K562 (cell line): ENCODE measurements around the gene DENND10. TPM values are rescaled to one million over a fixed set of nuclear protein-coding genes. Genes with fewer than 3 reads are reported as not detected.
A peak's percentile ranks its signal among the peaks of the same experiment; 100 is the strongest.

ENCODE experiments used
- ARID1B ChIP-seq: fragments of 450-650 bp; IDR thresholded peaks from 2 replicates; pipeline ENCODE4 v1.6.1; 2016; ENCODE audit warnings: antibody characterized with exemption, mild to moderate bottlenecking, inconsistent platforms
- BACH1 ChIP-seq: fragments of 200-800 bp; sonication (Bioruptor generic); IDR thresholded peaks from 2 replicates; pipeline ENCODE4 v1.6.1; 2016; ENCODE audit warnings: missing genetic modification characterization, missing compliant biosample characterization
- CAMTA2 ChIP-seq: fragments of 250-450 bp; sonication (Bioruptor Pico); conservative IDR thresholded peaks from 2 replicates; pipeline ENCODE4 v1.5.1; 2022
- CXXC5 ChIP-seq: fragments of 250-450 bp; sonication (Bioruptor Pico); IDR thresholded peaks from 2 replicates; pipeline ENCODE4 v1.8.0; 2022; ENCODE audit warnings: inconsistent platforms, mild to moderate bottlenecking, moderate library complexity
- E2F5 ChIP-seq: sonication (generic); formaldehyde crosslinking; IDR thresholded peaks from 2 replicates; pipeline ENCODE4 v1.8.0; 2022; ENCODE audit warnings: mild to moderate bottlenecking, missing genetic modification reagents
- FOS ChIP-seq: IDR thresholded peaks from 3 replicates; pipeline ENCODE4 v1.6.1; 2011; ENCODE audit not compliant: insufficient read length; ENCODE audit errors: extremely low read depth
- HCFC1 ChIP-seq: IDR thresholded peaks from 2 replicates; pipeline ENCODE4 v1.6.1; 2012; ENCODE audit warnings: low read depth, low read length, improper control_type of control experiment
- HMGN3 ChIP-seq: IDR thresholded peaks from 2 replicates; pipeline ENCODE4 v1.6.1; 2011; ENCODE audit warnings: borderline replicate concordance, low read depth, mild to moderate bottlenecking, mixed read lengths, low read length; ENCODE audit not compliant: insufficient read length; ENCODE audit errors: extremely low read depth
- HNRNPK ChIP-seq: fragments of 200-400 bp; formaldehyde crosslinking; IDR thresholded peaks from one replicate; pipeline ENCODE4 v1.6.1; 2018; ENCODE audit warnings: mild to moderate bottlenecking, low read depth, low read length; ENCODE audit not compliant: poor library complexity, severe bottlenecking
- IFI16 ChIP-seq: fragments of 250-450 bp; sonication (Bioruptor Pico); IDR thresholded peaks from 2 replicates; pipeline ENCODE4 v2.1.2; 2022; ENCODE audit warnings: mild to moderate bottlenecking, inconsistent platforms
- IRF9 ChIP-seq: fragments of 450-650 bp; IDR thresholded peaks from 2 replicates; pipeline ENCODE4 v1.6.1; 2016; ENCODE audit warnings: missing biosample characterization, missing genetic modification characterization
- KLF13 ChIP-seq: fragments of 450-650 bp; IDR thresholded peaks from 2 replicates; pipeline ENCODE4 v1.6.1; 2016; ENCODE audit warnings: missing genetic modification characterization, low read depth, mild to moderate bottlenecking, missing compliant biosample characterization, moderate library complexity, borderline replicate concordance
- NCOA6 ChIP-seq: fragments of 450-650 bp; IDR thresholded peaks from 2 replicates; pipeline ENCODE4 v1.6.1; 2017; ENCODE audit warnings: mild to moderate bottlenecking
- OTX1 ChIP-seq: fragments of 450-650 bp; formaldehyde crosslinking; IDR thresholded peaks from 2 replicates; pipeline ENCODE4 v1.4.0; 2022; ENCODE audit warnings: mild to moderate bottlenecking
- PHB2 ChIP-seq: fragments of 450-650 bp; IDR thresholded peaks from 2 replicates; pipeline ENCODE4 v1.6.1; 2017; ENCODE audit warnings: low read depth
- STAT5A ChIP-seq: IDR thresholded peaks from 2 replicates; pipeline ENCODE4 v1.6.1; 2012; ENCODE audit warnings: low read length, inconsistent platforms, borderline replicate concordance
- TAL1 ChIP-seq: fragments of 450-650 bp; IDR thresholded peaks from 2 replicates; pipeline ENCODE4 v1.6.1; 2016; ENCODE audit warnings: mild to moderate bottlenecking
- ZFX ChIP-seq: sonication (generic); formaldehyde crosslinking; IDR thresholded peaks from 2 replicates; pipeline ENCODE4 v1.8.0; 2022; ENCODE audit warnings: mild to moderate bottlenecking, missing genetic modification reagents, moderate library complexity
- ZNF165 ChIP-seq: fragments of 250-450 bp; sonication (Bioruptor Pico); IDR thresholded peaks from 2 replicates; pipeline ENCODE4 v1.4.0; 2020; ENCODE audit warnings: borderline replicate concordance
- ZNF184 ChIP-seq: sonication (generic); formaldehyde crosslinking; IDR thresholded peaks from 2 replicates; pipeline ENCODE4 v1.5.0; 2020; ENCODE audit warnings: missing genetic modification reagents
- ZNF274 ChIP-seq: IDR thresholded peaks from 2 replicates; pipeline ENCODE4 v1.6.1; 2011; ENCODE audit warnings: low read depth, mild to moderate bottlenecking, low read length, moderate library complexity, borderline replicate concordance
- ZNF384 ChIP-seq: IDR thresholded peaks from 2 replicates; pipeline ENCODE4 v1.6.1; 2012; ENCODE audit warnings: low read depth, low read length, improper control_type of control experiment
- ZNF41 ChIP-seq: fragments of 250-450 bp; sonication (Bioruptor Pico); conservative IDR thresholded peaks from 2 replicates; pipeline ENCODE4 v1.4.0; 2020; ENCODE audit warnings: mild to moderate bottlenecking
- ZNF76 ChIP-seq: fragments of 250-450 bp; sonication (Bioruptor Pico); IDR thresholded peaks from 2 replicates; pipeline ENCODE4 v1.4.0; 2020; ENCODE audit warnings: mild to moderate bottlenecking, moderate library complexity, borderline replicate concordance
- polyA plus RNA-seq, 8 experiments: library from polyadenylated mRNA; depleted of rRNA in 4 of 8; stranded (reverse) in 5 of 8; unstranded in 3 of 8; fragments of >200 nt; fragmentation: Nextera tagmentation in 2 of 8; fragmentation: Illumina TruSeq in 1 of 8; extraction: Ambion mirVana in 2 of 8; extraction: Trizol in 1 of 8; gene quantifications; 2 replicates each; pipeline versions ENCODE4 v1.2.1 to v1.2.3, GENCODE V29; 2011 to 2014; ENCODE audit warnings: inconsistent platforms in 1 of 8, missing spikeins in 1 of 8
- total RNA-seq, 7 experiments: library from RNA; depleted of rRNA in 6 of 7; stranded (reverse); fragments of >200 nt in 6 of 7; fragmentation: Illumina TruSeq in 2 of 7; extraction: Trizol in 2 of 7; gene quantifications; 2 replicates each; pipeline versions ENCODE4 v1.2.1 to v1.2.3, GENCODE V29; 2011 to 2021; ENCODE audit warnings: low replicate concordance in 1 of 7

DENND10 gene
- total and polyA plus RNA-seq, 9 of the 15 experiments (the other 6 are each of a cell fraction or from before 2014, with no cell fraction given): 9.4 to 20.0 (median 12.5) TPM

- TF ChIP-seq ZNF76 (no peak), FOS (no peak), OTX1 (CRISPR knock-in tag) (no peak), IFI16 (CRISPR knock-in tag) (no peak), ZNF274 (no peak), TAL1 (no peak), ZNF384 (no peak), CXXC5 (CRISPR knock-in tag) (peak; percentile 83), PHB2 (no peak), KLF13 (tag) (peak; percentile 68; the same call in 1 of the 2 replicates), BACH1 (no peak), STAT5A (no peak), E2F5 (no peak), ZNF184 (CRISPR knock-in tag) (no peak), CAMTA2 (no peak), ZNF41 (no peak), HMGN3 (peak; percentile 66), ARID1B (no peak), IRF9 (tag) (no peak), HNRNPK (no peak), NCOA6 (no peak), ZNF165 (no peak), ZFX (CRISPR knock-in tag) (peak; percentile 93), HCFC1 (no peak; the same call in 1 of the 2 replicates)
Measured at GRCh38 chr10:119165171-119166117, 61.5 kb downstream of the DENND10 start, which contains the start of gene SFXN4 (continued).
